ENCODE measurements around the gene GPER1.

DNA sequence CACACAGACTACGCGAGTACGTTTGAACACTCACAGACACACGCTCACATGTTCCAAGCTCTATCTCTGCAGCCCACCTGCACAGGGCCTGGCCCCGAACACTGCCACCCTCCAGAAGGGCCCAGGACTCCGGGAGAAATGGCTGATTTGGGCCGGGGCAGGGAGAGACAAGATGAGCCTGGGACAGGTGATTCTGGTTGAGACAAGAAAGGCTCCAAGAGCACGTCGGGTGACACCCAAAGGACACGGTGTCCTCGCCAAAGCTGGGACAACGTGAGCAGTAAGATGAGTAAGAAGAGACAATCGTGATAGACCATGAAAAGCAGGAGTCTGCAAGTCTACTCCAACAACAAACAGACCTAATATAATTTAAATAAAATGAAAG is 9.2 kb downstream of the GPER1 start:
- TF ChIP-seq POLR2A (IDR thresholded peaks at IDR 0.05; ENCODE audit: low read length) (no peak), NR3C1 (IDR thresholded peaks at IDR 0.05) (no peak)
- TF ChIP-seq, protein P1, sequence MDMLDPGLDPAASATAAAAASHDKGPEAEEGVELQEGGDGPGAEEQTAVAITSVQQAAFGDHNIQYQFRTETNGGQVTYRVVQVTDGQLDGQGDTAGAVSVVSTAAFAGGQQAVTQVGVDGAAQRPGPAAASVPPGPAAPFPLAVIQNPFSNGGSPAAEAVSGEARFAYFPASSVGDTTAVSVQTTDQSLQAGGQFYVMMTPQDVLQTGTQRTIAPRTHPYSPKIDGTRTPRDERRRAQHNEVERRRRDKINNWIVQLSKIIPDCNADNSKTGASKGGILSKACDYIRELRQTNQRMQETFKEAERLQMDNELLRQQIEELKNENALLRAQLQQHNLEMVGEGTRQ (IDR thresholded peaks at IDR 0.05): no peak
- TF ChIP-seq, protein P2, sequence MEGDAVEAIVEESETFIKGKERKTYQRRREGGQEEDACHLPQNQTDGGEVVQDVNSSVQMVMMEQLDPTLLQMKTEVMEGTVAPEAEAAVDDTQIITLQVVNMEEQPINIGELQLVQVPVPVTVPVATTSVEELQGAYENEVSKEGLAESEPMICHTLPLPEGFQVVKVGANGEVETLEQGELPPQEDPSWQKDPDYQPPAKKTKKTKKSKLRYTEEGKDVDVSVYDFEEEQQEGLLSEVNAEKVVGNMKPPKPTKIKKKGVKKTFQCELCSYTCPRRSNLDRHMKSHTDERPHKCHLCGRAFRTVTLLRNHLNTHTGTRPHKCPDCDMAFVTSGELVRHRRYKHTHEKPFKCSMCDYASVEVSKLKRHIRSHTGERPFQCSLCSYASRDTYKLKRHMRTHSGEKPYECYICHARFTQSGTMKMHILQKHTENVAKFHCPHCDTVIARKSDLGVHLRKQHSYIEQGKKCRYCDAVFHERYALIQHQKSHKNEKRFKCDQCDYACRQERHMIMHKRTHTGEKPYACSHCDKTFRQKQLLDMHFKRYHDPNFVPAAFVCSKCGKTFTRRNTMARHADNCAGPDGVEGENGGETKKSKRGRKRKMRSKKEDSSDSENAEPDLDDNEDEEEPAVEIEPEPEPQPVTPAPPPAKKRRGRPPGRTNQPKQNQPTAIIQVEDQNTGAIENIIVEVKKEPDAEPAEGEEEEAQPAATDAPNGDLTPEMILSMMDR (IDR thresholded peaks at IDR 0.05): no peak
- TF ChIP-seq, protein P3, sequence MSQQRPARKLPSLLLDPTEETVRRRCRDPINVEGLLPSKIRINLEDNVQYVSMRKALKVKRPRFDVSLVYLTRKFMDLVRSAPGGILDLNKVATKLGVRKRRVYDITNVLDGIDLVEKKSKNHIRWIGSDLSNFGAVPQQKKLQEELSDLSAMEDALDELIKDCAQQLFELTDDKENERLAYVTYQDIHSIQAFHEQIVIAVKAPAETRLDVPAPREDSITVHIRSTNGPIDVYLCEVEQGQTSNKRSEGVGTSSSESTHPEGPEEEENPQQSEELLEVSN (IDR thresholded peaks at IDR 0.05; ENCODE audit: borderline replicate concordance, low read depth): no peak

All from A549 (cell line).